HG03565 (cell line): ENCODE results near the gene LCAT.

ENCODE experiments used
- ATAC-seq: cut with Tn5 transposase; IDR thresholded peaks from one replicate; pipeline ENCODE4 v1.9.1; 2021; ENCODE audit warnings: mild to moderate bottlenecking, moderate library complexity; ENCODE audit not compliant: unreplicated experiment

The LCAT gene

DNA sequence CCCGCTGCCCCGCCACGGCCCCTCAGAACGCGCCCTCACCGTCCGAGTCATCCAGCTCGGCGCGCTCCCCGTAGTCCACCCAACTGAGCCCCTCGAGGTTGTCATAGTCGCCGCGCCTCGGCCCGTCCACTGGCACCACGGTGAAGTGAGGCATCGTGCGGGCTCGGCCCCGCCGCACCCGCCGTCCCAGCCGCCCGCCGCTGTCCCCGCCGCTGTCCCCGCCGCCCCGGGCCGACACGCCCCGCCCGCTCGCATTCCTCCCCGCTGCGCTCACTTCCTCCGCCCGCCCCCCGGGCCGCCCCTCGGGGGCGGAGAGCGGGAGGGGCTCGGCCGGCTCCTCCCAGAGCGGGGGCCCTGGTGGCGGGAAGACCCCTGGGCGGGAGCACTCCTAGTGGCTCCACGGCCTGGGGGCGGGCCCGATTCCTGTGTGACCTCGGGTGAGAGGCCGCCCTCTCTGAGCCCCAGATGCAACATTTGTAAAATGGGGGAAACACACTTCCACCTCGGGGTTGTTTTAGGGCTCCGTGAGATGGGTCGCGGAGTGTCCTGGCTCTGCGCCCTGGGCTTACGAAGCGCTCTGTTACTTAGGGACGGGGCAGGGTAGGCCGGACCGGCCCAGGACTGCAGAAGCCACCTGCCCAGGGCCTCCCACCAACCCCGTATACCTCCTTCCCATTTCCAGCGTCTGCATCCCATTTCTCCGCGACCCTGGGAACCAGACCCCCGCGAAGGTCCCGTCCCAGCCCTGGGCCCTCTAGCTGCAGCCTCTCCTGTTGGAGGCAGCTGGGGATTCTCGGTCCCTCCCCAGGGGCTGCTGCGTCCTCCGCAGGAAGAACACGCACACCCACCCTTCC is 24.7 kb upstream of the LCAT start, which contains the start of gene SLC12A4:
TSS of gene SLC12A4 (minus strand) at position 238 of the 854 bp plus-strand sequence. CDS start at position 154, 84 bp downstream.
- ATAC-seq: peak; percentile 63

DNA sequence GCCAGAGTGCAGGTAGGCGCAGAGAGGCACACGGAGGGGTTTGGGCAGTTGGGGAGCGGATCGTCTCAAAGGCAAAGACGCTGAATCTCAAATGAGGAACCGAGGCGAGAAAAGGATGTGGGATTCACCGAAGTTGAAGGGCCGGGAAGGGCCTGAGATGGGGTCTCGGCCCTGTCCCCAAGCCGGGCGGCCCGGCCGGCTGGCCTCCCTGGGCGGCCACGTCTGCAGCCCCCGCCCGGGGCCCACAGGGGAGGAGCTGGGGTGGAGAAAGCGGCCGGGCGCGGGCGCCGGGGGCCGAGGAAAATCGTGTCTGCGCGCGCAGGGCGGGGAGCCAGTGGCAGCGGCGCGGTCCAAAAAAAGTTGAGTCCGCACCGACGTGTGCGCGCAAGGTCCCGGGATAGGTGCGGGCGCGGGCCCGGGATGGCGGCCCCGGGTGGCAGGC is 24.1 kb upstream of the LCAT start:
- ATAC-seq: peak; percentile 18

DNA sequence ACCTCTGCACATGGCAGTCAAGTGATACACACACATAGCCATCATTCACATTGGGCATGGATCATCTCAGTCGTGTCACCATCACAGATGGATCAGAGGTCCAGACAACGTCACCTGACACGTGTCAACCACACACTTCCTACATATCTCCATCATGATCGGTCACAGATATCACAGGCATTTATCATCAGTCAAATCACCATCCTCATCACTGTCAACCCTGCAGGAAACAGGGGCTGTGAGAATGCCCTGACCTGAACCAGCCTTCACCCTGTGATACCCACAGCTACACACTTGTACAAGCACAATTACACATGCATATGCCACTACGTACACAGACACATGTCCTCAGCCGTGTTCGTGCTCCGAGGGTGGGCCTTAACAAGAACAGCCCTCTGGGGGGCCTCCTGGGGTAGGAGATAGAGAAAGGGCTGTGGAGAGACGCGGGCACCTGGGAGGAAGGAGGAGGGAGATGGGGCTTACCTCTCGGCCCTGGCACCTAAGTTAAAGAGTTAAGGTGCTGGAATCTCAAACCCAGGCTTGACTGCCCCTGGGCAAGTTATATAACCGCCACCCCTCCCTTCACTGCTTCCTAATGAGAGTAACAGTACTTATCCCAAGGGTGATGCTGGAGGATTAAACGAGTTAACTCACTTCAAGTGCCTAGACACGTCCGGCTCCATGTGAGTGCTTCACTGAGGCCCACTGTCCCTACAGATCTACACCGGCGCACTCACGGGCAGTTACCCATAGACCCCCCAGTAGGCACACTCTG is 23.4 kb upstream of the LCAT start:
- no peak for ATAC-seq

DNA sequence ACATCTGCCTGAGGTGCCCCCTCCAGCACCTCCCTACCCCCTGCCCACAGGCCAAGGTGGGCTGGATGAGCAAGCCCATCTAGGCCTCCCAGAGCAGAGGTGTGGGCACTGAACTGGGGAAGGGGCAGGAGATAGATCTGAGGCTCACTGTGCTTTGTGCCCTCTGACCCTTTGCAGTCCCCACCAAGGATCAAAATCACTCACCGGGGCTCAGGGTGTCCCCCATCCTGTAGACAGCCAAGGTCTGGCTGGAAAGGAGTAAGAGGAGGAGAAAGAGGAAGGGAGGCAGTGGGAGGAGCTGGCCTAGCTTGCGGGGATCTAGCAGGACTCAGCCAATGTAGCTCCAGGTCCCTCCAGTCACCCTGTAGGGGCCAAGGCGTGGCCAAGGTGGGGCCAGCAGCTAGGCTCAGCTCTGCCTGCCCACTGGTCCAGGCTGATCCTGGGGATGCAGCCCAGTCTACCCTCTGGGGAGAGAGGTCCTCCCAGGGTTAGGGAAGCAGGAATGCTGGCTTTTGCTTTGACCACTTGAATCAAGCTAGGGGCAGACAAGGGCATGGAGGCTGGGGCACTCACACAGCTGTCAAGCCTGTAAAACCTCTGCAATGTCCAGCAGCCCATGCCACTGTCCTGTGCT is 22.7 kb upstream of the LCAT start:
- ATAC-seq: no peak

DNA sequence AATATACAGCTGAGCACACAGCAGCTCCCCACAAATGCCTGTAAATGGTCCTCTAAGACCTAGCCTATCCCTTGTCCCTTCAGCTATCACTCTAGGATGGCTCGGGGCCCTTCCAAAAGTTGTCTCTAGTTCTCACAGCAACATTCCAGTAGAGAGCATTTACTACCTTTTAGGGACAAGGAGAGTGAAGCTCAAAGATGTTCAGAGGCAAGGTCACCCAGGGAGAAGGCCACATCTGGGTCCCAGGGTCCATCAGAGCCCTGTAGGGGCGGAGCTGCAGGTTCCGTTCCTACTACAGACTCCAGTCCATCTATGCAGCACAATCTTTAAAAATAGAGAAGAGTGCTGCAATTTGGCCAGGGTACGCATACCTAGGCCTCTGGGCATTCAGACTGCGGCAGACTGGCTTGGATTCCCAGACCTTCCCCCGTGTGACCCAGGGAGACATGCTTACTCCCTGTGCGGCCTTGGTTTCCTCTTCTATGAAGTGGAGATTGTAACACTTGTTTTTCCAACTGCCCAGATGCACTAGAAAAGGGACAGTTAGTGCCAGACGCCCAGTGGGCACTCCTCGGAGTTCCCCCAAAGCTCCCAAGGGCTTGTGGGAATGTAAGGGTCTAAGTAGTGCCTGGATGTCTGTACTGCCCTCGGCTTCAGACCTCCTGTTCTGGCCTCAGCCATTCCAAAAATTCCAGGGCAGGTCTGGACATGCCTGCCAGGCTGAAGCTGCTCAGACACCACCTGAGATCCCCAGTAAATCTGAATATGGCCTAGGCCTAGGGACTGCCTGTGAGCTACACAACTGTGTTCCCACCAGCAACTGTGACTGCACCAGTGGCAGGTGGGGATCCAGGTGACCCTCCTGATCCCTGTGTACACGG is 22.0 kb upstream of the LCAT start:
- no peak for ATAC-seq

DNA sequence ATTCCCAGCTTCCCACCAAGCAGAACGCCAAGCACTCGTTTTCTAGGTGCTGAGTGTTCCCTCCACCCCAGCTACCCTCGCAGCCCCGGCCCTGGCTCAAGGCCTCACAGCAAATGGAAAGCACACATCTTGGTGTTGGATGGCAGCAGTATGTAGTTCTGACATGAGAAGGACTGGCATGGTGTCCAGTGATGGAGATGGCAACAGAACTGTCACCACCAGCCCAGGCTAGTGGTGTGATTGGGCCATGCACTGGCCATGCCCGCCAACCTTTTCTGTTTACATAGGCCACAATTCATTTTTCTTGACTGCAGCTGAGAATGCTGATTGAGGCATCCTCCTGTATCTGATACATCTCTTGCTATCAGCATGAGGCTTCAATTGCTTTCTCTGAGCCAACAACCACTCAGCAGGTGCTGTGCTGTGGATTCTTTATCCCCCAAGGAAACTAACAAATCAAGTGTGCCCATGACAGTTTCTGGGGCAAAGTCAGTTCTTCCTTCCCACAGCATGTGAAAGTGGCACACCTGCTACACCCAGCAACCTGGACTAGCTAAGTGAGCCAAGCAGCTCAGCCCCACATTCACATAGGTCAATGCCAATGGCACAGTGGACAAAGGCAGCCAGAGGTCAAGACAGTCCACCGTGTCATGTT is 20.7 kb upstream of the LCAT start:
- ATAC-seq: no peak

DNA sequence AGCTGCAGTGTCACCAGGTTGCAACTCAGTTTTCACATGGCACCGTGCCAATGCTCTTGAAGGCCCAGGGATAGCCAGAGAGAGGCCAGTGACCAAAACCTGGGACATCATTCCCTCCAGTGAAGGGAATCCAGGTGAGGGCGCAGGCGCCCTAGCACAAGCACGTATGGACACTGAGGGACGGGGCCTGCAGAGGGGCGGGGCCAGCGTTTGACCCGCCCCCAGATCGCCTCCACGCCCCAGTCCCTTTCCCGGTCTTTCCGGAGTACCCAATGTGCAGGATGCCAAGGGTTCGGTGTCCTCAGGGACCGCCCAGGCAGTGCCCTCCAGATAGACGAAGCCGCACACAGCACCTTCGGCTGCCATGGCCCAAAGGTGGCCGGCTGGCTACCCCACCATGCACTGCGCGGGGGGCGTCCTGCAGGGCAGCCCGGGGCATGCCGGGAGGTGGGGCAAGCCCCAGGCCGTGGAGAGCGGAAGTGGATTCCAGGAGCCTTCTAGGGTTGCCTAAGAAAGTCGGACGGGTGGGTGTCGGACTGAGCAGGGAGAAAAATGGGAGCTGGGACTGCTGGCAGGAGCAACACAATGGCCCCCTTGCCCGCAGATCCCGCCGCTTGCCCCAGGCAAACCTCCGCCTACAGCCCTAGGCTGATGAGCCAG is 19.9 kb upstream of the LCAT start:
- no peak for ATAC-seq

DNA sequence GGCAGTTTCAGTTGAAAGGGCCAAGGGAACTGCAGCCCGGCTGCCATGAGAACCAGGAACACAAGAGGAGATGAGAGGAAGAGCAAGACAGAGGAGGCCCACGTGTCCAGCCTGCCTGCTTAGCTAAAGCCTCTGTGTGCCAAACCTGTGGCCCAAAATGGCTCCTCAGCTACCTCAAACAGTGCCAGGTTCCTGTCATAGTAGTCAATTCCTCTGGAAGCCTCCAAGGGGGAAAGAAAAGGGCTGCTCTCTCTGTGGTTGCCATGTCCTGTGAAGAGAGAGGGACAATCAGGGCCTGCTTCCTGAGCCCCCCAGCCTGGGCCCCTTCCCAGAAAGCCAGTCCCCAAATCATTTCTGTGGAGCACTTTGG is 19.4 kb upstream of the LCAT start:
- no peak for ATAC-seq

DNA sequence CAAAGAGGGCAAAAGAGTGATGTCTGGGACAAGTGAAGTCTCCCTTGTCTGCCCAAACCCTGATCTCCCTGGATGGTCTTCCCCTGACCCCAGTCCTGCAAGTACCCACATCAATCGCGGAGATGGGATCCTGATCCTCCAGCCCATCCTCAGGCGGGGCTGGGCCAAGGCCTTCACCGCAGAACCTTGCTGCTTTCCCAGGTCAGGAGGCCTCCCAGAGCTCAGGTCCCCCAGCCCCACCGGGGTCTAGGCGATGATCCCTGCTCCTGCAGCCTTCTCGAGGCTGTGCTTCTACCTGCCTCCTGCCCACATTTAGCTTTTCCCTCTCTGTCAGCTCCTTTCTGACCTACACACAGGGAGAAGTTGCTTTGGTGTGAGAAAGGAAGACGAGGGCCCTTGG is 18.2 kb upstream of the LCAT start:
- ATAC-seq: no peak

DNA sequence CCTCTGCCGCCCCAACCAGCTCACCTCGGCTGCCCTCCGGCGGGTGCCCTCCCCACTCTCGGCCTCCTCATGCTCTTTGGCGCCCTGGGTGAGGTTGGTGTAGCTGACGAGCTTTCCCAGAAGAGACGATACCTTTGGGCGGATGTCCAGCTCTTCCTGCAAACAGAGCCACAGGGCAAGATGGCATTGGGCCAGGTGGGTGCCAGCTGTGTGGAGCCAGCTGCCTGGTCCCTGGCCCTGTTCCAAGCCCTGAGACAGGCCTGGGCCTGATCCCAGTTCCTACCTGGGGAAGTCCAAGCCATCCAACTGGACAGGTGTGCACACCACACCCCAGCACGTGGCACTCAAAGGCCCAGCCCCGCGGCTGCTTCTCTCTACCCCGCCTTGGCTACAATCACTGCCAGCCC is 17.6 kb upstream of the LCAT start:
- no peak for ATAC-seq

DNA sequence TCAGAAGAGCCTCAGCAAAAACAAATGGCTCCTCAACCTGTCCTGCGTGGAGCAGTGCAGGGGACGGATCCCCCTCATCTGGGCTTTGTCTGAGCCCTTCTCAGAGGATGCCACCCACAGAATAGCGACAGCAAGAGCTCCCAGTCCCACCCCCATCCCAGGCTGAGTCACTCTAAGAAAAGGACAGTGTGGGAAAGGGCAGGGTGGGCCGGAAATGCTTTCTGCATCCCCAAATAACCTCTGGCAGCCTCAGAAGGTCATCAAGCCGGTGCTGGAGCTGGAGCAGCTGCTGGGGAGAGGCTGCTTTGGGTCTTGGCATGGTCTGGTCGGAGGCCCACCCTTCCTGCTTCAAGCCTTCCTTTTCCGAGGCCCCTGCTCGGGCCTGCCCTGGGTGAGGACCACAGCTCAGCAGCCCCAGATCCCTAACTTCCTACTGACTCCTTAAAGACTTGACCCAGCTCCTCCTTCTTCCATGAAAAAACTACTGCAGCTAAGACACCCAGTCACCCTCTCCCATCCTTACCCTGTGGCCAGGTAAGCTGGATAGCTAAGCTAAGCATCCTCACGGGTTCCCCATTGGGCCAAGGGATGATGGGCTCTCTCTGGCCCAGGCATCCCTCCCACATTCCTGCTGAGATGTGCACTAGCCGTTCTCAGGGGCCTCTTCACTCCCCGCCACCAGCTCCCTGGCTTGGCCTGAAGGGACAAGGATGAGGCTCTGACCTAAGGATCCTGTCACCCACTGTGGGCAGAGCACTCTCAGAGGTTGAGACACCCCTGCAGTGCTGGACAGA is 15.8 kb upstream of the LCAT start:
- no peak for ATAC-seq

DNA sequence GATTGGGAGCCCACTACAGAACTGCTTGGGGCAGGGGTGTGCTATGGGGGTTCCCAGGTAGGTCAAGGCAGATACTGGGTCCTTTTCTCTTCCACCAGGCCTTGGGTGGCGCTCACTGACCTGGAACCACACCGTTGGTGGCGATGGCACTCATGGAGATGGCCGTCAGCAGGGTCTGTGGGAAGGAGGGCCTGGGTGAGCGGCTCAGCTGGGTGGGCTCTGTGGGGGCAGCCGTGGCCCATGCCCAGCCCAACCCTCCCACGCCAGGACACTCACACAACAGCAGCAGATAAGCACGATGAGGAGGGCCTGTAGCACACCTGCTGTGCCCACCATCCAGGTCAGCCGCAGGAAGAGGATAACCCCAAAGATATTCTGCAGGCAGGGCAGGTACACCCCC is 13.7 kb upstream of the LCAT start:
- no peak for ATAC-seq

DNA sequence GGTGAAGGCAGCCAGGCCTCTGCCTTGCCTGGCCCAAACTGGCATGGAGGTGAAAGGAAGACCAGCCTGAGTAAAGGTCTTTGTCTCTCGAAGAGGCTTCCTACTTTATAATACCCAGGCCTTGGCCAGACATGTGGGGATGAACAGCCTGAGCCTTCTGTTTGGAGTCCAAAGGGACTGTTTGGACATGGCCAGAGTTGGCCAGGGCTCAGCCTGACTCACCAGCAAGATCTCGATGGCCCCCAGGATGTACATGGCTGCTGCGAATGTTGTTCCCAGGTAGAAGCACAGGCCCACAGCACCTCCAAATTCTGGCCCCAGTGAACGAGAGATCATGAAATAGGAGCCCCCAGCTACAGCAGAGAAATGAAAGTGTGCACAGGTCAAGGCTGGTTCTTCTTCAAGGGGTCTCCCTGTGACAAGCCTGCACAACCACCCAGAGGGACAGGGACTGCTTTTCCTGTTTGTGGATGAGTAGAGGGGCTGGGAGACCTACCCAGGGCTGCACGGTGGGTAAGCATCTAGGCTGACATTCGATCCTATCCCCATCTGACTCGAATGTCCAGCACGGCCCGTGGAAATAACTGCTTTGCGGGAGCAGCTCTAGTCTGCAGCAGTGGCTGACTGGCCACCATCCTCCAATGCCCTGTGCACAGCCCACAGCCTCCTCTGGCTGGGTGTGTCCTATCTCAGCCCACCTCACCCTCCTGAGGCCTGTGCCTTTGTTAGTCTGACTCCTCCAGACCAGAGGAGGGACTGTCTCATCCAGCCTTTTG is 10.7 kb upstream of the LCAT start:
- no peak for ATAC-seq

DNA sequence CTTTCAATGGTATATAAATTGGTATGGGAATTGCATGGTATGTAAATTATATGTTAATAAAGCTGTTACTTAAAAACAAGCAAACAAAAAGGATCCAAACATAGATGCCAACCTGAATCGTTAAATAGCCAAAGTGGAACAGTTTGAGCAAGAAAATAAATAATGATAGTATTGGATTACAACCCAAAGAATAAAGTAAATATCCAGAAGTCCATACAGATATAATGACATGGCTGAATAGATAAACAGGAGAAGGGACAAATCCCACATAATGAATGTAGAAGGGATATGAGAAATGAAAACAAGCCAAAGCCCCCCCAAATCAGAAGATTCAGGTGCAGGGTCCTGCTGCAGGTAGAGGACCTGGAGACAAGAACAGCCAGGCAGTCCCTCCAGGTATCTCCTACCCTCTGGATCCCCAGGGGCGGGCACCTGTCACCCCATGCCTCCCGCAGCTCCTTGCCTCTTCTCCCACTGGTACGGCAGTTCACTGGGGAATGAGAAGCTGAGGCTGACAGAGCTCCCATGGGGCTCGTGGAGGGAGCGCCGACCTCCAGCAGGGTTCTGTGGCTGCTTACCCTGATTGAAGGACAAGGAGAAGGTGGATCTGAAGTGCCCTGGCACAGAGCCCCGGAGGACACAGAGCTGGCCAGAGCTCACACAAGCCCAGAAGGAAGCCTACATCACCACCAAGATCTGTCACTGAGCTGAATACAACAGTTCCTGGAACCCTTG is 9.9 kb upstream of the LCAT start:
- ATAC-seq: no peak

DNA sequence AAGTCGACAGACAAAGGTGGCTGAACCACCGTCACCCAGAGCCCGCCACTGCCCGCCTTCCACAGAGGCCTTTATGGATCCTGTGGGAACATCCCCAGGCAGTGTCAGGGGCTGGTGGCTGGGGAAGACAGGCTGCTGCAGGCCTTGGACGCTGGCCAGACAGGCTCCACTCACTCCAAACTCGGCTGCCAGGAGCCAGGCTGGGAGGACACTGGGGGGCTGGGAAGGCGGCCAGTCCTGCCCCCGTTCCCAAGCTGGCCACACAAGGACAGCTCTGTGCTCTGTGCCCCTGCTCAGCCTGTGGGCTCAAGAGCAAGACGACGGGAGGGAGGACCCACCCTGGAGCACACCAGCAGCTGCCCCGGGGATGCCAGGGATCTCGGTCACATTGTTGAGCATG is 7.6 kb upstream of the LCAT start:
- no peak for ATAC-seq

DNA sequence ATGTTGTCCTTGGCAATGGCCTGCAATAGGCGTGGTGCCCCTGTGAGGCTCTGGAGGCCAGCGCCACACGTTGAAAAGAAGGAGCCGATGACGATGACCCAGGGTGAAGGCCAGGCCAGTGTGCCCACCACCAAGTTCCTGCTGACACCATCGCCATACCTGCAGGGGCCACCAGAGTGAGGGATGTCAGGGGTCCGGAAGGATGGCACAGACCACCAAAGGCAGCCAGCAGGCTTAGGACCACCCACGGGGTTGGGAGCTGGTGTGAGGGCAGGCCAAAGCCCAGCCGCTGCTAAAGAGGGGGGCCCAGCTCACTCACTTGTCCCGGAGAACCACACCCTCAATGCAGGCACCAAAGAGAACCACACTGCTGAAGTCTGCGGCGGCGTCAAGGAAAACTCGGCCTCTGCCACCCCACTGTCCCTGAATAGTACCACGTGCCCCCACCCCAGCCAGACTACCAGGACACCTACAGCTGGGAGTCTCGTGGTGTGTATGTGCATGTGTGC is 6.5 kb upstream of the LCAT start:
- no peak for ATAC-seq

DNA sequence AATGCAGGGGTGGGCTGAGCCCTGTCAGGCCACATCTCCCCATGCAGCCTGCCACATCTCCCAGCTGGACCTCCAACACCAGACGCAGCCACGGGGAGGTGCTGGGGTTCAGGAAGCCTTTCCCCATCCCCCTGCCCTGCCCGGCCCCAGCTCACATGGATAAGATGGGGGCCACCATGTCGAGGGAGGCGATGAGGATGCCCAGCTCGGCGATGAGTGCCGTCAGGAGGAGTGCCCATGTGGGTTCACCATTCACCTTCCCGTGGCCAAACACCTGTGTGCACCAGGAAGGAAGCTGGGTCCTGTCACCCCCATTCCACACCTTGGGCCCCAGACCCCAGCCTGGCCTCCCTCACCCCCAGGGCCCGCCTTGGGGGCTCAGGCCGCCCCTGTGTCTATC is 5.7 kb upstream of the LCAT start:
- ATAC-seq: no peak
